K562 (cell line): ENCODE results near the gene STK11. TPM values are rescaled to one million over a fixed set of nuclear protein-coding genes. Genes with fewer than 3 reads are reported as not detected.

Experiments
- CTBP1 ChIP-seq: fragments of 450-650 bp; IDR thresholded peaks from 2 replicates; pipeline ENCODE4 v1.6.1; 2016; ENCODE audit warnings: borderline replicate concordance
- DPF2 ChIP-seq: fragments of 450-650 bp; IDR thresholded peaks from 2 replicates; pipeline ENCODE4 v1.6.1; 2016
- MAZ ChIP-seq, 2 experiments: fragments of 450-650 bp in 1 of 2; sonication (generic) in 1 of 2; formaldehyde crosslinking; IDR thresholded peaks in 1 of 2; conservative IDR thresholded peaks in 1 of 2; 2 replicates each; pipeline versions ENCODE4 v1.4.0 to v1.5.0; 2020; ENCODE audit warnings: mild to moderate bottlenecking in 1 of 2, missing genetic modification reagents in 1 of 2
- MTA1 ChIP-seq: fragments of 450-650 bp; IDR thresholded peaks from 2 replicates; pipeline ENCODE4 v1.6.1; 2017; ENCODE audit warnings: borderline replicate concordance
- NFYB ChIP-seq: IDR thresholded peaks from 2 replicates; pipeline ENCODE4 v1.6.1; 2011; ENCODE audit warnings: mild to moderate bottlenecking, moderate library complexity; ENCODE audit not compliant: insufficient read length; ENCODE audit errors: extremely low read depth
- SMARCA5 ChIP-seq: fragments of 450-650 bp; IDR thresholded peaks from 2 replicates; pipeline ENCODE4 v1.6.1; 2016
- SMARCE1 ChIP-seq: fragments of 450-650 bp; IDR thresholded peaks from 2 replicates; pipeline ENCODE4 v1.7.1; 2016; ENCODE audit warnings: mild to moderate bottlenecking
- SRSF9 ChIP-seq: fragments of 200-400 bp; formaldehyde crosslinking; IDR thresholded peaks from 2 replicates; pipeline ENCODE4 v1.6.1; 2017; ENCODE audit warnings: low read depth, low read length, borderline replicate concordance
- TARDBP ChIP-seq: fragments of 450-650 bp; IDR thresholded peaks from 2 replicates; pipeline ENCODE4 v1.6.1; 2016
- TEAD2 ChIP-seq: fragments of 450-650 bp; IDR thresholded peaks from 2 replicates; pipeline ENCODE4 v1.6.1; 2016; ENCODE audit warnings: missing genetic modification characterization, control low read depth, missing compliant biosample characterization
- ZBTB33 ChIP-seq: sonication (generic); formaldehyde crosslinking; IDR thresholded peaks from 2 replicates; pipeline ENCODE4 v1.8.1; 2023; ENCODE audit warnings: mild to moderate bottlenecking, missing genetic modification reagents
- ZFX ChIP-seq: sonication (generic); formaldehyde crosslinking; IDR thresholded peaks from 2 replicates; pipeline ENCODE4 v1.8.0; 2022; ENCODE audit warnings: mild to moderate bottlenecking, missing genetic modification reagents, moderate library complexity
- ZNF740 ChIP-seq, 3 experiments: fragments of 200-800 bp in 1 of 3; sonication (Bioruptor generic) in 1 of 3; sonication (generic) in 1 of 3; formaldehyde crosslinking in 1 of 3; IDR thresholded peaks; 2 replicates each; pipeline versions ENCODE4 v1.6.1 to v1.8.0; 2016 to 2022; ENCODE audit warnings: mild to moderate bottlenecking in 2 of 3, missing compliant biosample characterization in 2 of 3, missing genetic modification characterization in 2 of 3, missing genetic modification reagents in 1 of 3
- ZNF785 ChIP-seq: fragments of 250-450 bp; sonication (Bioruptor Pico); IDR thresholded peaks from 2 replicates; pipeline ENCODE4 v1.4.0; 2020; ENCODE audit warnings: mild to moderate bottlenecking
- polyA plus RNA-seq, 8 experiments: library from polyadenylated mRNA; depleted of rRNA in 4 of 8; stranded (reverse) in 5 of 8; unstranded in 3 of 8; fragments of >200 nt; fragmentation: Nextera tagmentation in 2 of 8; fragmentation: Illumina TruSeq in 1 of 8; extraction: Ambion mirVana in 2 of 8; extraction: Trizol in 1 of 8; gene quantifications; 2 replicates each; pipeline versions ENCODE4 v1.2.1 to v1.2.3, GENCODE V29; 2011 to 2014; ENCODE audit warnings: inconsistent platforms in 1 of 8, missing spikeins in 1 of 8
- total RNA-seq, 7 experiments: library from RNA; depleted of rRNA in 6 of 7; stranded (reverse); fragments of >200 nt in 6 of 7; fragmentation: Illumina TruSeq in 2 of 7; extraction: Trizol in 2 of 7; gene quantifications; 2 replicates each; pipeline versions ENCODE4 v1.2.1 to v1.2.3, GENCODE V29; 2011 to 2021; ENCODE audit warnings: low replicate concordance in 1 of 7
- TF ChIP-seq, protein P1 (sequence below), 2 experiments: fragments of 450-650 bp; formaldehyde crosslinking in 1 of 2; IDR thresholded peaks; 2 replicates each; pipeline versions ENCODE4 v1.4.0 to v1.6.1; 2014 to 2020; ENCODE audit warnings: mild to moderate bottlenecking in 2 of 2, borderline replicate concordance in 1 of 2, low read depth in 1 of 2

STK11 gene
- total and polyA plus RNA-seq, 9 of the 15 experiments (the other 6 are each of a cell fraction or from before 2014, with no cell fraction given), result 0.15 to 96.5 (median 31.7) TPM

DNA sequence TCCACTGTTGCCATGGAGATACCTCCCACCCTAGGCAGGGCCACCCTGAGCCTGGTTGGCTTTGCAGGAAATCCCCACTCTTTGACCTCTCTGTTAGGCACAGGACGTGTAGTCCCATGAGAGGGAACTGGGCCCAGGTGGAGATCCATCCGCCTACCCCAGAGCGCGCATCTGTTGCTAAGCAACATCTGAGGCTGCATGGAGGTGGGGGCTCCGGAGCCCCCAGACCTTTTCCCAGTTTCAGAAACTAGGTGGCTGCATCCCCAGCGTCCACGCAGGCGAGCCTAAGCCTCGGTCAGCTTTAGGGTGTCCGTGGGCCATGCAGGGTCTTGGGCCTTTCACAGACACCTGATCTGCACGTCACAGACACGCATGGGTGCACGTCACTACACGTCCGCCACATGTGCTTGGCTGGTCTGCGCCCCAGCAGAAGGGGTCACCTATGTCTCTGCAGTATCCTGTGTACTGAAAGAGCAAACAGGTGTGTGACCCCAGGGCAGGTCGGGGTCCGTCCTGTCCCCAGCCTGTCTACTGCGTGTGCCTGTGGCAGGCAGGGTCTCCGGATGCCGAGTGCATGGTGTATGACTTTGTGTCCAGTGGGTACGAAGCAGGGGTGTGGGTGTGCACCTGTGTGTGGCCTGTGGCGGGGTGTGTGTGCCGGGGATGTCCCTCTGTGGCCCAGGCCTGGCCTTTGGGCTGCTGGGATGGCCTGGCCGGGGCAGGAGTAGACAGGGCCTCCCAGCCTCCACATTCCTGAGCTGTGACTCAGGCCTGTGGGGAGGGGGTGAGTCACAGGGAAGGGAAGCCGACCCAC, 59.4 kb downstream of the STK11 start (continued):
- TF ChIP-seq ZNF740 (CRISPR knock-in tag; IDR thresholded peaks at IDR 0.05) (peak; percentile 77; the same call in 1 of the 2 replicates), ZNF740 (tag; IDR thresholded peaks at IDR 0.05) (no peak), DPF2 (peak; percentile 82; the same call in 1 of the 2 replicates), MTA1 (0 out of 2 replicates have a peak, but pooled peaks have one; percentile 37), ZFX (peak; percentile 69), CTBP1 (peak; percentile 82), ZNF785 (CRISPR knock-in tag) (no peak), TARDBP (0 out of 2 replicates have a peak, but pooled peaks have one; percentile 41), TEAD2 (tag) (peak; percentile 92), SMARCA5 (peak; percentile 46; the same call in 1 of the 2 replicates), MAZ (CRISPR knock-in tag; conservative IDR thresholded peaks at IDR 0.05 in 1 of 2, IDR thresholded peaks at IDR 0.05 in 1 of 2) (peak; percentile 65 to 82), SMARCE1 (peak; percentile 88), ZBTB33 (CRISPR knock-in tag) (peak; percentile 87), SRSF9 (no peak), NFYB (no peak)
- TF ChIP-seq, protein P1, sequence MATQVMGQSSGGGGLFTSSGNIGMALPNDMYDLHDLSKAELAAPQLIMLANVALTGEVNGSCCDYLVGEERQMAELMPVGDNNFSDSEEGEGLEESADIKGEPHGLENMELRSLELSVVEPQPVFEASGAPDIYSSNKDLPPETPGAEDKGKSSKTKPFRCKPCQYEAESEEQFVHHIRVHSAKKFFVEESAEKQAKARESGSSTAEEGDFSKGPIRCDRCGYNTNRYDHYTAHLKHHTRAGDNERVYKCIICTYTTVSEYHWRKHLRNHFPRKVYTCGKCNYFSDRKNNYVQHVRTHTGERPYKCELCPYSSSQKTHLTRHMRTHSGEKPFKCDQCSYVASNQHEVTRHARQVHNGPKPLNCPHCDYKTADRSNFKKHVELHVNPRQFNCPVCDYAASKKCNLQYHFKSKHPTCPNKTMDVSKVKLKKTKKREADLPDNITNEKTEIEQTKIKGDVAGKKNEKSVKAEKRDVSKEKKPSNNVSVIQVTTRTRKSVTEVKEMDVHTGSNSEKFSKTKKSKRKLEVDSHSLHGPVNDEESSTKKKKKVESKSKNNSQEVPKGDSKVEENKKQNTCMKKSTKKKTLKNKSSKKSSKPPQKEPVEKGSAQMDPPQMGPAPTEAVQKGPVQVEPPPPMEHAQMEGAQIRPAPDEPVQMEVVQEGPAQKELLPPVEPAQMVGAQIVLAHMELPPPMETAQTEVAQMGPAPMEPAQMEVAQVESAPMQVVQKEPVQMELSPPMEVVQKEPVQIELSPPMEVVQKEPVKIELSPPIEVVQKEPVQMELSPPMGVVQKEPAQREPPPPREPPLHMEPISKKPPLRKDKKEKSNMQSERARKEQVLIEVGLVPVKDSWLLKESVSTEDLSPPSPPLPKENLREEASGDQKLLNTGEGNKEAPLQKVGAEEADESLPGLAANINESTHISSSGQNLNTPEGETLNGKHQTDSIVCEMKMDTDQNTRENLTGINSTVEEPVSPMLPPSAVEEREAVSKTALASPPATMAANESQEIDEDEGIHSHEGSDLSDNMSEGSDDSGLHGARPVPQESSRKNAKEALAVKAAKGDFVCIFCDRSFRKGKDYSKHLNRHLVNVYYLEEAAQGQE (IDR thresholded peaks at IDR 0.05; ENCODE audit: borderline replicate concordance), result peak; percentile 26; the same call in 1 of the 2 replicates
- TF ChIP-seq, protein P1 (CRISPR knock-in tag; IDR thresholded peaks at IDR 0.05; ENCODE audit: low read depth), result no peak
